Adipocyte (in vitro differentiated cells): ENCODE data around the gene ANO3.
A peak's percentile ranks its signal among the peaks of the same experiment; 100 is the strongest.
"Not testable (repeated sequence)": the region's sequence is repeated elsewhere in the genome, so short reads cannot be mapped to it uniquely, and the experiment has no call there.

ENCODE experiments used
- DNase-seq: peaks from one replicate; pipeline ENCODE4 v3.0.0-alpha.2; 2015; ENCODE audit warnings: low read depth
- H3K27me3 ChIP-seq: replicated peaks from 2 replicates; pipeline ENCODE4 v1.7.0; 2013; ENCODE audit warnings: mild to moderate bottlenecking, low read length, moderate library complexity; ENCODE audit not compliant: control insufficient read depth, insufficient read depth
- H3K36me3 ChIP-seq: 2 replicates; pipeline ENCODE4 v1.7.0; 2013; ENCODE audit warnings: low read length, mild to moderate bottlenecking, moderate library complexity; ENCODE audit not compliant: control insufficient read depth, insufficient read depth, severe bottlenecking
- H3K4me1 ChIP-seq: 2 replicates; pipeline ENCODE4 v1.7.0; 2013; ENCODE audit warnings: mild to moderate bottlenecking, low read length, moderate library complexity; ENCODE audit not compliant: control insufficient read depth, insufficient read depth
- H3K4me3 ChIP-seq: 2 replicates; pipeline ENCODE4 v1.7.0; 2013; ENCODE audit warnings: mild to moderate bottlenecking, low read length, moderate library complexity
- H3K9ac ChIP-seq: 2 replicates; pipeline ENCODE4 v1.7.0; 2013; ENCODE audit warnings: mild to moderate bottlenecking, low read length, moderate library complexity
- H3K9me3 ChIP-seq: 2 replicates; pipeline ENCODE4 v1.7.0; 2013; ENCODE audit warnings: mild to moderate bottlenecking, low read length, moderate library complexity; ENCODE audit not compliant: control insufficient read depth

ANO3 gene

GRCh38 chr11:26578998-26579661 lies 247.2 kb downstream of the ANO3 start:
- Histone ChIP-seq H3K4me3 (no peak overlapping the region), H3K4me1 (peaks cover 6% of the 10 kb centered on the region), H3K36me3 (no peaks in the 10 kb centered on the region), H3K27me3 (no peaks in the 10 kb centered on the region), H3K9me3 (no peaks in the 10 kb centered on the region), H3K9ac (no peak overlapping the region)
- DNase-seq, result peak; percentile 82

DNA sequence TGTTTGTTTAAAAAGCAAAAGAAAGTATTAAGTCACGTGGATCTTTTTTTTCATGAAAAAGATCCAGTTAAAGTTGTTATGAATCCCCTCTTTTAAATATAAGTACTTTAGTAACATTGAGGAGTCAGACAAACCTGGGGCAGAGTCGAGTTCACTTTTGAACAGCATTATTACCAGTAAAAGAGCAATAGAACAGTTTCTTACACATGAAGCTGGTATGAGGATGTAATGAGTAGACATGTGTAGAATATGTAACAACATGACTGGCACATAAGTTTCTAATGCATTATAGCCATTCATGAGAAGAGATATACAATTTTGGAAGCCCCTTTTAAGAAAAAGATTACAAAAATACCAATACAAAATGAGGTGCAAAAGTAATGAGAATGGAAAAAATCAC lies 247.8 kb downstream of the ANO3 start:
- H3K36me3 ChIP-seq, result no peaks in the 10 kb centered on the region
- no peak for DNase-seq
- no peaks in the 10 kb centered on the region for H3K9me3 ChIP-seq
- H3K27me3 ChIP-seq, result no peaks in the 10 kb centered on the region
- no peak overlapping the region for H3K4me3 ChIP-seq
- H3K9ac ChIP-seq, result no peak overlapping the region
- peaks cover 6% of the 10 kb centered on the region for H3K4me1 ChIP-seq

GRCh38 chr11:26580929-26581328 lies 249.0 kb downstream of the ANO3 start:
- Histone ChIP-seq H3K4me1 (peaks cover 6% of the 10 kb centered on the region), H3K4me3 (no peak overlapping the region), H3K36me3 (no peaks in the 10 kb centered on the region), H3K9me3 (no peaks in the 10 kb centered on the region), H3K9ac (no peak overlapping the region), H3K27me3 (no peaks in the 10 kb centered on the region)
- DNase-seq, result peak; percentile 72

DNA sequence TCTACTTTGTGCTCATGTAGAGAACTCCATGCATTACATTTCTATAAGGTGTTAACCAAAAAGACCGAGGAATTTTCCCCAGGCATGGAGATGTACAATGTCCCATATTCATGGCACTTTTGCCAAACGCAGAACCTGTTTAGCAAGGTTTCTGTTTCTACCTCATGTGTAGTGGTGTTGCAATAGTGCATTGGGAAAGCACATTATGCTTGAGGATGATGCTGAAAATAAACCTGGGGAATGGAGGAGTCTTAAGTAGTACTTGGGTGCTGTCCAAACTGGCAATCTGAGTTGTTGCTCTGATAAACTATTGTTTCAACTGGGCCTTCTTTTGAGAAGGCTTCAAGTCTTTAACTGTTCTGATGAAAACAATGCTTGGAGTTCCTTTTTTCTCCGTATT lies 251.6 kb downstream of the ANO3 start:
- Histone ChIP-seq H3K27me3 (no peaks in the 10 kb centered on the region), H3K9me3 (no peaks in the 10 kb centered on the region), H3K9ac (no peak overlapping the region), H3K4me3 (no peak overlapping the region), H3K36me3 (no peaks in the 10 kb centered on the region), H3K4me1 (peaks cover 6% of the 10 kb centered on the region)
- peak; percentile 82 for DNase-seq

DNA sequence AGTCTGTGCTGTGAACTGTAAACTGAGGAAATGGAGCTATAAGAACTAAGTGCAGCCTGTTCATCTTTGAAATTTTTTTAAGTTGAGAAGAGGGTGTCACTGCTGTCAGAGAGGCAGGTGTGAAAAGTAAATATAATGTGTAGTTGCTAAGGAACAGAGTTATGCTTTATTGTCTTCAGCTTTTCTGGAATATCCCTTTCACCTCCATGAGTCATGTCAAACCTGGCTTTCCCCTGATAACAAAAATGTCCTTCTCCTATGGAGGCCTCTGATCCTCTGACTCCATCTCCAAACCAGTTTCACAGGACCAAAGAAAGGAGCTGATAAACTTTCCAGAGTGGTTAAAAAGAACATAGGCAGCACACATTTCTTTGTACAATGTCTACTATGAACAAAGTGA lies 252.9 kb downstream of the ANO3 start:
- H3K4me3 ChIP-seq, result no peak overlapping the region
- no peak overlapping the region for H3K9ac ChIP-seq
- H3K27me3 ChIP-seq, result no peaks in the 10 kb centered on the region
- H3K36me3 ChIP-seq, result no peaks in the 10 kb centered on the region
- H3K9me3 ChIP-seq, result no peaks in the 10 kb centered on the region
- H3K4me1 ChIP-seq, result no peaks in the 10 kb centered on the region
- DNase-seq, result no peak

GRCh38 chr11:26587073-26587472 lies 255.1 kb downstream of the ANO3 start:
- Histone ChIP-seq H3K27me3 (no peaks in the 10 kb centered on the region), H3K4me1 (no peaks in the 10 kb centered on the region), H3K4me3 (no peak overlapping the region), H3K36me3 (no peaks in the 10 kb centered on the region), H3K9ac (no peak overlapping the region), H3K9me3 (no peaks in the 10 kb centered on the region)
- no peak for DNase-seq

- Histone ChIP-seq H3K4me1 (no peaks in the 10 kb centered on the region), H3K27me3 (no peaks in the 10 kb centered on the region), H3K36me3 (no peaks in the 10 kb centered on the region), H3K9ac (no peak overlapping the region), H3K4me3 (no peak overlapping the region), H3K9me3 (peaks cover 2% of the 10 kb centered on the region)
- DNase-seq, result no peak
Measured at GRCh38 chr11:26593691-26594090, 261.8 kb downstream of the ANO3 start.

DNA sequence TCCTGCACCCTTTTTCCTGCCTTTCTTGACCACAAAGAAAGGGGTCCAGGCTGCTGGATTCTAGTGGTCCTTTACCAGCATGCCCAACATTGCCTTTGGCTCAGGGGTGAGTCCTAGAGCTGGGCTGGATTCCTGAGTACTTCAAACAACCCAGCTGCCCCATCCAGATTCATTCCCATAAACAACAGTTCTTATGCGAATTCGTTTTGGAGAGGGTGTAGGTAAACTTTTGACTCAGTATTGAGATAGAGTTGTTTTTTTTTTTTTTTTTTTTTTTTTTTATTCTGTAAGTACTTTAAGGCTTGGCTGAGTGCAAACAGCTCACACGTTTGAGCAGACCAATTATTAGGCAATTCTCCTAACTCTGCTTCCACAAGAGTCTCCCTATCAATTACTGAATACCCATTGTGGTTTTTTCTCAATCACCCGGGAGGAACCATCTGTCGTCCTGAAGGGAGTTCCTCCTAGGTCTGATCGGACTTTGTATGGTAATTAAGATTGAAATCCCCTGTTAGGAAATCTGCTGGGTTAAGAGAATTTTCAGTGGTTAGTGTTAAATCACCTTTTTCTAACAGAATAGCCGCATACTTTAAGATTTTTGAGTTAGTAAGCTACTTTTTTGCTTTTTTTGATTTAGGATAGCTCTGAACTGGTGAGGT lies 263.4 kb downstream of the ANO3 start:
- H3K4me3 ChIP-seq, H3K4me1 ChIP-seq, H3K27me3 ChIP-seq, H3K36me3 ChIP-seq, H3K9me3 ChIP-seq, DNase-seq, H3K9ac ChIP-seq: not testable (repeated sequence)

DNA sequence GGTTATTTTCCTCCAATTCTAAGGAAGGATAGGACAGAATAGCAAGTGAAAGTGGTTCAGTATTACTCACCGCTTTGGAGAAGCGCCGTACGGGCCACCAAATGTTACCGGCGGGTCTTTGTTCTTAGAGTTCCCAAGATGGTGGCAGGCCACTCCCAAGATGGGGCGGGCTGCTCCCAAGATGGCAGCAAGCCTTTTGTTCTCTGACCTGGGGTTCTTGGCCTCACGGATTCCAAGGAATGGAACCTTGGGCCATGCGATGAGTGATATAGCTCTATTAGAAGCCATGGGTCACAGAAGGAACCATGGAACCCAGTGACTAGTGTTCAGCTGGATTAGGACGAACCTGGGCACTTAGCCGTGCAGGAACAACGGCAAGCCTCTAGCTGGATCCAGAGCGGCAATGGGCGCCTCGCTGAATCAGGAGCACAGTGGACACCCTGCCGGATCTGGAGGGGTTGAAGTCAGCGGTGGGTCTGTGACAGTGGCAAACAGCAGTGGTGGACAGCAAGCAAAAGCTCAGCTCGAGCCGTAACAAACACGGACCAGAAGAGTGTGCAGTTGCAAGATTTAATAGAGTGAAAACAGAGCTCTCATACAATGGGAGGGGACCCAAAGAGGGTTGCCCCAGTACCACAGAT lies 265.2 kb downstream of the ANO3 start:
- not testable (repeated sequence) for H3K4me3 ChIP-seq, H3K4me1 ChIP-seq, DNase-seq, H3K9me3 ChIP-seq, H3K36me3 ChIP-seq, H3K27me3 ChIP-seq, H3K9ac ChIP-seq

GRCh38 chr11:26597899-26598298 lies 266.0 kb downstream of the ANO3 start:
- Histone ChIP-seq H3K4me3 (no peak overlapping the region), H3K4me1 (peaks cover 7% of the 10 kb centered on the region), H3K36me3 (no peaks in the 10 kb centered on the region), H3K27me3 (no peaks in the 10 kb centered on the region), H3K9me3 (peaks cover 6% of the 10 kb centered on the region), H3K9ac (no peak overlapping the region)
- DNase-seq, result no peak

DNA sequence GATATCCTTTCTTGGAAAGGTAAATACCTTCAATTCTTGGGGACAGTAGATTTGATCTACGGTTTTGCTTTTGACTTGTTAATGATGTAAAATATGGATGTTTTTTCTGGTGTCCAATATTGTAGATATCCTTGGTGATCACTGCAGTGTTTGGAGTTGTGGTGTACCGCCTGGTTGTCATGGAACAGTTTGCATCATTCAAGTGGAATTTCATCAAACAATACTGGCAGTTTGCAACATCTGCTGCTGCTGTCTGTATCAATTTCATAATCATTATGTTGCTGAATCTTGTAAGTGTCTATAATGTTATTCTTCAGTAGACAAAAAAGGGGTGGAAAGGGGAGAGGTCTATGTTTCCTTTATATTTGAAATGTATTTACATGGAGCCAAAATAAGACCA lies 267.5 kb downstream of the ANO3 start:
- H3K4me3 ChIP-seq, result no peak overlapping the region
- no peaks in the 10 kb centered on the region for H3K27me3 ChIP-seq
- H3K36me3 ChIP-seq, result no peaks in the 10 kb centered on the region
- H3K4me1 ChIP-seq, result peaks cover 7% of the 10 kb centered on the region
- no peak overlapping the region for H3K9ac ChIP-seq
- peaks cover 6% of the 10 kb centered on the region for H3K9me3 ChIP-seq
- DNase-seq, result peak; percentile 66
